ENCODE measurements around the gene ANK2.

ANK2 gene

DNA sequence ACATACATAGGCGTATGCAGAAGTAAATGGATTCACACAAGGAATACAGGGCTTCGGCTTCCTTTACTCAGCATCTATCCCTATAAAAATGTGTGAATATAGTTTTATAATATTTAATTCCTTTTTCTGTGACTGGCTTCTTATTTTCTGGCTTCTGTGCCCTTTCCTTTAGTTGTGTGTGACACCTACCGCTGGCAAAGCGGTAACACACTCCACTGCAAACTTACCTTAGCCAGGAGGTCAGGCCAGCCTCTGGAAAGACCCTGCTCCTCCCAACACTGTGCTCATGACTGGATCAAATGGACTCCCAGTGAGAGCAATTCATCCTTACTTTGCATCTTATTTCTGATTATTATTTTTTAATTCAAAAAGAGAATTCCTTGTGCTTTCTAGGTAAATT lies 244.2 kb downstream of the ANK2 start:
- H3K4me1 ChIP-seq (ENCODE audit: insufficient read depth, low read length), result peaks cover 27% of the 10 kb centered on the region
- H3K9ac ChIP-seq (ENCODE audit: low read depth, low read length), result no peak overlapping the region
- no peaks in the 10 kb centered on the region; the same call in 1 of the 2 replicates for H3K36me3 ChIP-seq (ENCODE audit: insufficient read depth, low read length)
- H3K9me3 ChIP-seq (ENCODE audit: control insufficient read depth, insufficient read depth, low read length), result no peaks in the 10 kb centered on the region

DNA sequence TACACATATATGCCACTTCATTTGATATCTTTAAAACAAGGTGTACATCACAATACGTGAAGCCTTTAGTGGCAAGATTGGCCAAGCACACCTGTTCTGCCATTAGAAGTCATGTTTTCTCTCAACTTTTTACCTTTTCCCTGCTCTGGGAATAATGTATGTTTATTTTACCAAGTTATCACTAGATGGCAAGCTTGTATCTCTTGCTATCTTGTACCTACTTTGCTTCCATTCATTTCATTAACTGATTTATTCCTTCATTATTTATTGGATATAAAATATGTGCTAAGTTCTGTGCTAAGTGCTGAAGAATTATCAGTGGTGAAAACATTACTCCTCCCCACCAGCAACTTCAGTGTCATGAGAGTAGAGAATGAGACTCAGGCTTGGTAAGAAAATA lies 245.5 kb downstream of the ANK2 start:
- no peaks in the 10 kb centered on the region for H3K9me3 ChIP-seq (ENCODE audit: control insufficient read depth, insufficient read depth, low read length)
- peaks cover 27% of the 10 kb centered on the region for H3K4me1 ChIP-seq (ENCODE audit: insufficient read depth, low read length)
- no peak overlapping the region for H3K9ac ChIP-seq (ENCODE audit: low read depth, low read length)
- no peaks in the 10 kb centered on the region; the same call in 1 of the 2 replicates for H3K36me3 ChIP-seq (ENCODE audit: insufficient read depth, low read length)

DNA sequence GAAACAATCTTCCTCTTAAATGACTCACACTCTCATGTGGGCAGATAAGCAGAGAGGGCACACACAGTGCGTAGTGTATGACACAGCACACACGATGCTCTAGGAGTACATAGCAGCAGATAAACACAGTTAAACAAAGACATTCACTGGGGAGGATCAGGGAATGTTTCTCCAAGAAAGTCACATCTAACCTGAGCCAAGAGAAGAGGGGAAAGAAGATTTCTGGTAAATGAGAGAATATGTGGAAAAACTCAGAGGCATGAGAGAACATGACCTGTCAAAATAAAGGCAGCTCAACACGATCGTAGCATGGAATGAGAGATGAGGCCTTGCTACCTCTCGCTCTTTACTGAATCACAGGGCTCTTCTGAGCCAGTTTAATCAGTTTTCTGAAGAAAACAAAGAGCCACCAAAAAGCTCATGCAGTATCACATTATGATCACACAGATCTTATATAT lies 251.0 kb downstream of the ANK2 start:
- peaks cover 3% of the 10 kb centered on the region; the same call in 1 of the 2 replicates for H3K36me3 ChIP-seq (ENCODE audit: insufficient read depth, low read length)
- H3K9me3 ChIP-seq (ENCODE audit: control insufficient read depth, insufficient read depth, low read length), result no peaks in the 10 kb centered on the region
- H3K9ac ChIP-seq (ENCODE audit: low read depth, low read length), result no peak overlapping the region
- peaks cover 6% of the 10 kb centered on the region; the same call in 1 of the 2 replicates for H3K4me1 ChIP-seq (ENCODE audit: insufficient read depth, low read length)

DNA sequence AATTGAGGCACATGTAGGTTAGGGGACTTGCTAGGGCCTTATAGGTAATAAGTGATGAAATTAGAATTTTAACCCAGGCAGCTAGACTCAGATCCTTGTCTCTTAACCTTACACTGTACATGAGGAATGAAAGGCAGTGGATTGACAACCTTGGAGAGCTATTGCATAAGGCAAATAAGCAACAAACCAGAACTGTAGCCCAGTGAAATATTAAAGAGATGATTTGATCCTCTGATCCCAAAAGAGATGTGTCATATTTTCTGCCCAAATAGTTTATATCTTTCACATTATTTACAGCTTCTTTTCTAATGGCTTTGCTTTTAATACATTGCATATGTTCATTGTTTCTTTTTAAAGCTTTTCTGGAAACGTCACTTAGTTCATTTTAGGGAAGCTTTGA lies 252.6 kb downstream of the ANK2 start:
- Histone ChIP-seq H3K4me1 (ENCODE audit: insufficient read depth, low read length) (peaks cover 6% of the 10 kb centered on the region; the same call in 1 of the 2 replicates), H3K9me3 (ENCODE audit: control insufficient read depth, insufficient read depth, low read length) (no peaks in the 10 kb centered on the region), H3K36me3 (ENCODE audit: insufficient read depth, low read length) (peaks cover 3% of the 10 kb centered on the region; the same call in 1 of the 2 replicates), H3K9ac (ENCODE audit: low read depth, low read length) (no peak overlapping the region)

DNA sequence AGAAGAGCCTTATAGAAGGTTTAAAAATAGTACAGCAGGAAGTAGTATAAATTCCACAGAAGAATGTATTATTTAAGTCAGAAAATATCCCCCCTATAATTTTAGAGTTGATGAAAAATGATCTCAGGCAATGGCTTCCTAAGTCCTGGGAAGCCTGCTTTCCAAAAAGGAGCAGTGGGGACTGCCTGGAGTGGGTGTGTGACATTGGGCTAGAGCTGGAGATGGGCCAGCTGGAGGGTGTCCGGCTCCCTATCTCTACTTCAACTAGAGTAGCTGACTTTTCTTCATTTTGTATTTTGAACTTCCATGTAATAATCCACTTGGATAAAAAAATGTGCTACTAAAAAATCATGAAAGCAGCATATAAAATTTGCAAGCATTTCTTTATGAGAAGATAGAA lies 253.9 kb downstream of the ANK2 start:
- H3K9me3 ChIP-seq (ENCODE audit: control insufficient read depth, insufficient read depth, low read length), result no peaks in the 10 kb centered on the region
- peaks cover 6% of the 10 kb centered on the region; the same call in 1 of the 2 replicates for H3K4me1 ChIP-seq (ENCODE audit: insufficient read depth, low read length)
- H3K9ac ChIP-seq (ENCODE audit: low read depth, low read length), result no peak overlapping the region
- peaks cover 3% of the 10 kb centered on the region; the same call in 1 of the 2 replicates for H3K36me3 ChIP-seq (ENCODE audit: insufficient read depth, low read length)

DNA sequence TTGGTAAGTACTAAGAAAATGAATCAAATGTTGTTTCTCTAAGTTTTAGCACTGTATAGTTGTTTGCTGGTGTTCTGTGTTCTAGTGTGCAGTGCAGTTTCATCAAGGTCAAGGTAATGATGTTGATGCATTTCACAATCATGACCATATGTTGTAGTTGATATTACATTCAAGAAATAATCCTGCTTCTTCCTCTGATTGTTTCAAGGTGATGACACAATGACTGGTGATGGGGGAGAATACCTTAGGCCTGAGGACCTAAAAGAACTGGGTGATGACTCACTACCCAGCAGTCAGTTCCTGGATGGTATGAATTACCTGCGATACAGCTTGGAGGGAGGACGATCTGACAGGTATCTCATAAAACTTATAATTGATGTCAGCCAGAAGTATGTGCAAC lies 261.6 kb downstream of the ANK2 start:
- Histone ChIP-seq H3K36me3 (ENCODE audit: insufficient read depth, low read length) (peaks cover 8% of the 10 kb centered on the region; the same call in 1 of the 2 replicates), H3K9me3 (ENCODE audit: control insufficient read depth, insufficient read depth, low read length) (no peaks in the 10 kb centered on the region), H3K9ac (ENCODE audit: low read depth, low read length) (no peak overlapping the region), H3K4me1 (ENCODE audit: insufficient read depth, low read length) (peaks cover 5% of the 10 kb centered on the region; the same call in 1 of the 2 replicates)

- H3K9ac ChIP-seq (ENCODE audit: low read depth, low read length), result no peak overlapping the region
- peaks cover 8% of the 10 kb centered on the region; the same call in 1 of the 2 replicates for H3K36me3 ChIP-seq (ENCODE audit: insufficient read depth, low read length)
- no peaks in the 10 kb centered on the region for H3K9me3 ChIP-seq (ENCODE audit: control insufficient read depth, insufficient read depth, low read length)
- H3K4me1 ChIP-seq (ENCODE audit: insufficient read depth, low read length), result peaks cover 5% of the 10 kb centered on the region; the same call in 1 of the 2 replicates
Measured at GRCh38 chr4:113312529-113312928, 263.1 kb downstream of the ANK2 start.

DNA sequence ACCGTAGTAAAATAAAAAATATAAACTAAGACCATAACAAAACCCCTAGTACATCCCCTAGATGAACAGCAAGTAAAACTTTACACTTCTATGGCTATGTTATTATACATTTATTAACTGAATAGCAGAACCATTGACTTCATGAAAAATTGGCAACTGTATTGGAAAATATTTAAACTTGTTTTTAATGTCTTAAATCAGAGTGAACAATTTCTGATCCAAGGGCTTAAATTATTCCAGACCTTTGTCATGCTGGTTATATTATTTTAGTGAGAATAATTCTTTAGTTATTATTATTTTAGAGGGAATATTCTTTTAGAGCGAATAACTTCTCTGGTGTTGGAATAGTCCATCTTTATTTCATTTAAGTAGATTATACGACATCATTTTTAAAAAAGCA lies 265.0 kb downstream of the ANK2 start:
- H3K9me3 ChIP-seq (ENCODE audit: control insufficient read depth, insufficient read depth, low read length), result no peaks in the 10 kb centered on the region
- H3K4me1 ChIP-seq (ENCODE audit: insufficient read depth, low read length), result peaks cover 5% of the 10 kb centered on the region; the same call in 1 of the 2 replicates
- peaks cover 8% of the 10 kb centered on the region; the same call in 1 of the 2 replicates for H3K36me3 ChIP-seq (ENCODE audit: insufficient read depth, low read length)
- no peak overlapping the region for H3K9ac ChIP-seq (ENCODE audit: low read depth, low read length)

GRCh38 chr4:113316879-113317278 lies 267.4 kb downstream of the ANK2 start:
- Histone ChIP-seq H3K9me3 (ENCODE audit: control insufficient read depth, insufficient read depth, low read length) (no peaks in the 10 kb centered on the region), H3K36me3 (ENCODE audit: insufficient read depth, low read length) (peaks cover 4% of the 10 kb centered on the region; the same call in 1 of the 2 replicates), H3K9ac (ENCODE audit: low read depth, low read length) (no peak overlapping the region), H3K4me1 (ENCODE audit: insufficient read depth, low read length) (peaks cover 5% of the 10 kb centered on the region; the same call in 1 of the 2 replicates)

DNA sequence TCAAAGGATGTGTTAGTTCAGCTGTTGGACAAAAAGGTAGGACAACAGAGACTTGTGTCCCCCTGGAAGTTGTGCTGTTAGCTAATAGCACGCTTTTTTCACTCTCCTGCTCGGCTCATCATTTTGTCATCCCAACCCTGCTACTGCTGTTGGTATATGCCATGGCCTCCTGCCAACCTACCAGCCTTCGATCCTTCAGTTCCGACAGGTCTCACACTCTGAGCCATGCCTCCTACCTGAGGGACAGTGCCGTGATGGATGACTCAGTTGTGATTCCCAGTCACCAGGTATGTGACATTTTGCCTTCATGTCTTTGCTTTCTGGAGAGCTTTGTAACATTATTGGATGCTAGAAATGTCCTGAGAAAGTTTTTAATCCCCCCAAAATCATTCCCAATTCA lies 268.1 kb downstream of the ANK2 start:
- Histone ChIP-seq H3K36me3 (ENCODE audit: insufficient read depth, low read length) (peaks cover 3% of the 10 kb centered on the region; the same call in 1 of the 2 replicates), H3K9ac (ENCODE audit: low read depth, low read length) (no peak overlapping the region)

DNA sequence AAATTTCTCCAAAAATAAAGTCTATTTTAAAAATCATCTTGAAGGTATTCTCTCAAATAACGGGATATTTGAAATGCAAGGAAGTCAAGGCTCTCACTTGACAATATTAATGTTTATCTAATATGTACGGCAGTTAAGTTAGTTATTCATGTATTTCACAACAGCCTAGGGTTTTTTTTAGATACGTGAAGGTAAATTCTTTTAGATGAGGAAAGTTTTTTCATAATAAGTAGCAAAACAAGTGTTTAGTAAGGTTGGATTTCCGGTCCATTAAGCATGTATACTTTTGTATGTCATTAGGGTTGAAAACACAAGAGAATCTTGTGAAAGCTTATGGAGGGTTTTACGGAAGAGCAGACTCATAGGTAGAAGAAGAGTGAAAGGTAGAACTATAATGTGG lies 273.3 kb downstream of the ANK2 start:
- H3K9me3 ChIP-seq (ENCODE audit: control insufficient read depth, insufficient read depth, low read length), result no peaks in the 10 kb centered on the region
- no peak overlapping the region for H3K9ac ChIP-seq (ENCODE audit: low read depth, low read length)
- no peaks in the 10 kb centered on the region for H3K4me1 ChIP-seq (ENCODE audit: insufficient read depth, low read length)
- no peaks in the 10 kb centered on the region for H3K36me3 ChIP-seq (ENCODE audit: insufficient read depth, low read length)

More for the DNA sequence above, 268.1 kb downstream of the ANK2 start:
- H3K4me1 ChIP-seq (ENCODE audit: insufficient read depth, low read length), result peaks cover 2% of the 10 kb centered on the region; the same call in 1 of the 2 replicates
- no peaks in the 10 kb centered on the region for H3K9me3 ChIP-seq (ENCODE audit: control insufficient read depth, insufficient read depth, low read length)

DNA sequence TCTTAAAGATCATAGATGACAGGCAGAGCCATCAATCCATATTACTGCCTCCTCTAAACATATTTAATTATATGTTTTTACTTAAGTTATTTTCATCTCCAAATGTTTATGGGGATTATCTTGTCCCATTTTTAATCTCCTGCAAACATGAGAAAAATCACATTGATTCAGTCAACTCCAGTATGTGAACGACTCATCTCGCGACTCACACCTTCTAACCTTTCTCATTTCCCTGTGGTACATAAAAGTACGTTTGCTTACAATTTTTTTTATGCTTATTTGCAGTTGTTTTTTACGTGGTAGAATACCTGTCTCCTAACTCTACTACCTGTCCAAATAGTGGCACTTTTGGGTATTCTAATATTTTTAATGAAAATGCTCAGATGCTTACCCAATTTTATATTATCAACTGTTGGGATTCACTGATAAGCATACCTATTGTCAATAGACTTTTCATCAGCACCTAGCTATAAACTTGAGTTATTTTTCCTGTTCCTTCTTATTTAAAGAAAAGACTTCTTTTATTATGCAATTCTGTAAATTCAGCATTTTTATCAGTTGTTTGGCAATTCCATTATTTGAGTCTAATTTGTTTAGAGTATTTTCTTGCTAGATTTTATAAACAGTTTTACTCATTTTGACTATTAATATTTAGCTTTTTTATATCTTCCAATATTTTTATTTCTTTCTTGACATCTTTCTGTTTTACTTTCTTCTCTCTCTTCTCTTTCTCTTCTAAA lies 276.6 kb downstream of the ANK2 start:
- H3K9me3 ChIP-seq (ENCODE audit: control insufficient read depth, insufficient read depth, low read length), result no peaks in the 10 kb centered on the region
- no peaks in the 10 kb centered on the region for H3K4me1 ChIP-seq (ENCODE audit: insufficient read depth, low read length)
- H3K9ac ChIP-seq (ENCODE audit: low read depth, low read length), result no peak overlapping the region
- no peaks in the 10 kb centered on the region for H3K36me3 ChIP-seq (ENCODE audit: insufficient read depth, low read length)

DNA sequence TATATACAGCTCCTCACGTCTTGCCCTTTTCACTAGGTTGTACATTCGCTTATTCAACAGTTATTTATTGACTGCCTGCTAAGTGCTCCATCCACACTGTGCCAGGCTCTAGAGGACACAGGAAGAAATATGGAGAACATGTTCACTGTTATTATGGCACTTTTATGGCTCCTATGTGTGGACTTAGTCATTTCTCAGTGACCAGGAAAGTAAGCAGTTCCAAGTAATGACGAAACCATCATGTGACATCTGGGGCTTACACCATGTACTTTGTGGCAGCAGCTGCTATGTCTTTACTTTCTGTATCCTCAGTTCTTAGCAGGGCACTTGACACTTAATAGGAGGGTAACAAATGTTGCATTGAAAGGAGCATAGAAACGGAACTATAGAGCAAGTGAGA lies 278.0 kb downstream of the ANK2 start:
- Histone ChIP-seq H3K4me1 (ENCODE audit: insufficient read depth, low read length) (peaks cover 10% of the 10 kb centered on the region; the same call in 1 of the 2 replicates), H3K9me3 (ENCODE audit: control insufficient read depth, insufficient read depth, low read length) (no peaks in the 10 kb centered on the region), H3K9ac (ENCODE audit: low read depth, low read length) (no peak overlapping the region), H3K36me3 (ENCODE audit: insufficient read depth, low read length) (no peaks in the 10 kb centered on the region)

GRCh38 chr4:113328514-113328913 lies 279.1 kb downstream of the ANK2 start:
- peaks cover 10% of the 10 kb centered on the region; the same call in 1 of the 2 replicates for H3K4me1 ChIP-seq (ENCODE audit: insufficient read depth, low read length)
- no peaks in the 10 kb centered on the region for H3K9me3 ChIP-seq (ENCODE audit: control insufficient read depth, insufficient read depth, low read length)
- no peak overlapping the region for H3K9ac ChIP-seq (ENCODE audit: low read depth, low read length)
- no peaks in the 10 kb centered on the region for H3K36me3 ChIP-seq (ENCODE audit: insufficient read depth, low read length)

DNA sequence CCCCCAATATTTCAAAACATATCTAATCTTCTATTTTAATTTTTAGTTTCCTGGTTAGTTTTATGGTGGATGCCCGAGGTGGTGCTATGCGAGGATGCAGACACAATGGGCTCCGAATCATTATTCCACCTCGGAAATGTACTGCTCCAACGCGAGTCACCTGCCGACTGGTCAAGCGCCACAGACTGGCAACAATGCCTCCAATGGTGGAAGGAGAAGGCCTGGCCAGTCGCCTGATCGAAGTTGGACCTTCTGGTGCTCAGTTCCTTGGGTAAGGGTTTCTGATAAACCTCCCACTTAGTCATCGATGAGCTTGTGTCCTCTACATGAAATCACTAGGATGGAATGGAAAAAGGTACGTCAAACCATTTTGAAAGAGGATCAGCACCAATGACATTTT lies 280.7 kb downstream of the ANK2 start:
- H3K9me3 ChIP-seq (ENCODE audit: control insufficient read depth, insufficient read depth, low read length), result no peaks in the 10 kb centered on the region

More for the DNA sequence above, 280.7 kb downstream of the ANK2 start:
- Histone ChIP-seq H3K9ac (ENCODE audit: low read depth, low read length) (no peak overlapping the region), H3K4me1 (ENCODE audit: insufficient read depth, low read length) (peaks cover 13% of the 10 kb centered on the region; the same call in 1 of the 2 replicates), H3K36me3 (ENCODE audit: insufficient read depth, low read length) (no peaks in the 10 kb centered on the region)
